Measurements from ENCODE around the gene SPAG17.

GRCh38 chr1:118145721-118146120 is 39.3 kb downstream of the SPAG17 start:
- TF ChIP-seq POLR2AphosphoS5 (IDR thresholded peaks at IDR 0.05; ENCODE audit: low read depth, low read length) (no peak), FOXP2 (optimal IDR thresholded peaks at IDR 0.05; ENCODE audit: borderline replicate concordance, extremely low read depth, extremely low read length, insufficient read depth) (no peak)
- TF ChIP-seq, protein P1, sequence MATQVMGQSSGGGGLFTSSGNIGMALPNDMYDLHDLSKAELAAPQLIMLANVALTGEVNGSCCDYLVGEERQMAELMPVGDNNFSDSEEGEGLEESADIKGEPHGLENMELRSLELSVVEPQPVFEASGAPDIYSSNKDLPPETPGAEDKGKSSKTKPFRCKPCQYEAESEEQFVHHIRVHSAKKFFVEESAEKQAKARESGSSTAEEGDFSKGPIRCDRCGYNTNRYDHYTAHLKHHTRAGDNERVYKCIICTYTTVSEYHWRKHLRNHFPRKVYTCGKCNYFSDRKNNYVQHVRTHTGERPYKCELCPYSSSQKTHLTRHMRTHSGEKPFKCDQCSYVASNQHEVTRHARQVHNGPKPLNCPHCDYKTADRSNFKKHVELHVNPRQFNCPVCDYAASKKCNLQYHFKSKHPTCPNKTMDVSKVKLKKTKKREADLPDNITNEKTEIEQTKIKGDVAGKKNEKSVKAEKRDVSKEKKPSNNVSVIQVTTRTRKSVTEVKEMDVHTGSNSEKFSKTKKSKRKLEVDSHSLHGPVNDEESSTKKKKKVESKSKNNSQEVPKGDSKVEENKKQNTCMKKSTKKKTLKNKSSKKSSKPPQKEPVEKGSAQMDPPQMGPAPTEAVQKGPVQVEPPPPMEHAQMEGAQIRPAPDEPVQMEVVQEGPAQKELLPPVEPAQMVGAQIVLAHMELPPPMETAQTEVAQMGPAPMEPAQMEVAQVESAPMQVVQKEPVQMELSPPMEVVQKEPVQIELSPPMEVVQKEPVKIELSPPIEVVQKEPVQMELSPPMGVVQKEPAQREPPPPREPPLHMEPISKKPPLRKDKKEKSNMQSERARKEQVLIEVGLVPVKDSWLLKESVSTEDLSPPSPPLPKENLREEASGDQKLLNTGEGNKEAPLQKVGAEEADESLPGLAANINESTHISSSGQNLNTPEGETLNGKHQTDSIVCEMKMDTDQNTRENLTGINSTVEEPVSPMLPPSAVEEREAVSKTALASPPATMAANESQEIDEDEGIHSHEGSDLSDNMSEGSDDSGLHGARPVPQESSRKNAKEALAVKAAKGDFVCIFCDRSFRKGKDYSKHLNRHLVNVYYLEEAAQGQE (IDR thresholded peaks at IDR 0.05; ENCODE audit: insufficient read depth in 1 of 2, low read depth in 2 of 2, low read length in 2 of 2), result no peak
